ENCODE results near the gene CHST4.

DNA sequence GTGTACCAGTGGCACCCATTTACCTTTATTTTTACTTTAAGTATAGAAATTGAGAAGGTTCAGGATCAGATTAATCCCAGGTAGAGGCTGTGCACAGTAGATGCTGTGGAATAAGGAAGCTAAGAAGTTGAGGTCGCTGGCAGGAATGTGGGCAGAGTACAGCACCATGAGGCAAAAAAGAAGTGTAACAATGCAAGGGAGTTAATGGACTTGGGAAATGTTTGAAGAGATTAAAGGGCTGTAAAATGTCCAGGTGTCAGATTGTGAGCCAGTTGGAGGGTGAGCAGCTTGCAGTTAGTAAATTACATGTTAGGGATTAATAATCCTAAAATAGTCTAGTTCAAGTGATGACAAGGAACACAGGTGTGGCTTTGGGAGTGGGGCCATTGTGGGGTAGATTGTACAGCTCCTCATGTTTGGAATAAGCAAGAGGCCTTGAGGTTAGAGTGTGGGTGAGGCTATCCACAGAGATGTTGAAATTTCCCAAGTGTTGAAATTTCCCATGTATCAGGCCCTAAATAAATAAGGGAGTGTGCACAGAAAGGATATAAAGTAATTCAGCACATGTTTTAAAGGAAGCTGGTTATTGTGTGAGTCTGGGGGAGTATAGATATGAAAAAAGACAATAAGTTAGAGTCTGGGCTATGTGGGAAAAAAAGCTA, 29.1 kb downstream of the CHST4 start:
- TF ChIP-seq EP300 (IDR thresholded peaks at IDR 0.05), result no peak
- TF ChIP-seq, protein P1, sequence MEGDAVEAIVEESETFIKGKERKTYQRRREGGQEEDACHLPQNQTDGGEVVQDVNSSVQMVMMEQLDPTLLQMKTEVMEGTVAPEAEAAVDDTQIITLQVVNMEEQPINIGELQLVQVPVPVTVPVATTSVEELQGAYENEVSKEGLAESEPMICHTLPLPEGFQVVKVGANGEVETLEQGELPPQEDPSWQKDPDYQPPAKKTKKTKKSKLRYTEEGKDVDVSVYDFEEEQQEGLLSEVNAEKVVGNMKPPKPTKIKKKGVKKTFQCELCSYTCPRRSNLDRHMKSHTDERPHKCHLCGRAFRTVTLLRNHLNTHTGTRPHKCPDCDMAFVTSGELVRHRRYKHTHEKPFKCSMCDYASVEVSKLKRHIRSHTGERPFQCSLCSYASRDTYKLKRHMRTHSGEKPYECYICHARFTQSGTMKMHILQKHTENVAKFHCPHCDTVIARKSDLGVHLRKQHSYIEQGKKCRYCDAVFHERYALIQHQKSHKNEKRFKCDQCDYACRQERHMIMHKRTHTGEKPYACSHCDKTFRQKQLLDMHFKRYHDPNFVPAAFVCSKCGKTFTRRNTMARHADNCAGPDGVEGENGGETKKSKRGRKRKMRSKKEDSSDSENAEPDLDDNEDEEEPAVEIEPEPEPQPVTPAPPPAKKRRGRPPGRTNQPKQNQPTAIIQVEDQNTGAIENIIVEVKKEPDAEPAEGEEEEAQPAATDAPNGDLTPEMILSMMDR (IDR thresholded peaks at IDR 0.05), result no peak

Data from stomach (tissue), 4 donors.